GM19438 (cell line): Measurements from ENCODE around the gene MORC1.
"Not testable (repeated sequence)": the region's sequence is repeated elsewhere in the genome, so short reads cannot be mapped to it uniquely, and the experiment has no call there.

Experiments used
- ATAC-seq: cut with Tn5 transposase; IDR thresholded peaks from one replicate; pipeline ENCODE4 v1.9.1; 2021; ENCODE audit warnings: low read depth; ENCODE audit not compliant: unreplicated experiment

MORC1 gene

GRCh38 chr3:109117939-109118338 is at the start of gene MORC1:
TSS of gene MORC1 (minus strand) at chr3:109118134. CDS start at chr3:109118059, 75 bp downstream.
- ATAC-seq, result no peak

GRCh38 chr3:109165905-109166304 is 48.0 kb upstream of the MORC1 start:
- ATAC-seq, result no peak

GRCh38 chr3:109161487-109162123 is 43.7 kb upstream of the MORC1 start:
- no peak for ATAC-seq

GRCh38 chr3:109155828-109156227 is 37.9 kb upstream of the MORC1 start:
- no peak for ATAC-seq

- no peak for ATAC-seq
Measured at GRCh38 chr3:109154979-109155378, 37.0 kb upstream of the MORC1 start.

GRCh38 chr3:109152320-109152719 is 34.4 kb upstream of the MORC1 start:
- ATAC-seq, result no peak

GRCh38 chr3:109149078-109149477 is 31.1 kb upstream of the MORC1 start:
- ATAC-seq, result no peak

GRCh38 chr3:109143646-109144045 is 25.7 kb upstream of the MORC1 start:
- no peak for ATAC-seq

- ATAC-seq, result no peak
Measured at GRCh38 chr3:109140318-109140717, 22.4 kb upstream of the MORC1 start.

GRCh38 chr3:109137761-109138160 is 19.8 kb upstream of the MORC1 start:
- ATAC-seq, result no peak

GRCh38 chr3:109136523-109136922 is 18.6 kb upstream of the MORC1 start, which contains the start of gene C3orf85:
TSS of gene C3orf85 (plus strand) at chr3:109136719. CDS start at chr3:109136848, 129 bp downstream.
- ATAC-seq, result no peak

- not testable (repeated sequence) for ATAC-seq
Measured at GRCh38 chr3:109133474-109133816, 15.5 kb upstream of the MORC1 start.

GRCh38 chr3:109132801-109133473 is 15.0 kb upstream of the MORC1 start:
- ATAC-seq, result no peak

GRCh38 chr3:109131276-109131675 is 13.3 kb upstream of the MORC1 start:
- no peak for ATAC-seq

- ATAC-seq, result no peak
Measured at GRCh38 chr3:109127553-109127952, 9.6 kb upstream of the MORC1 start.

GRCh38 chr3:109125902-109126301 is 8.0 kb upstream of the MORC1 start:
- ATAC-seq, result no peak

GRCh38 chr3:109122690-109123089 is 4.8 kb upstream of the MORC1 start:
- ATAC-seq, result no peak

- ATAC-seq, result no peak
Measured at GRCh38 chr3:109118584-109118983, 650 bp upstream of the MORC1 start.

- no peak for ATAC-seq
Measured at GRCh38 chr3:109116031-109116430, 1.9 kb downstream of the MORC1 start.

GRCh38 chr3:109115451-109115850 is 2.5 kb downstream of the MORC1 start:
- no peak for ATAC-seq

- ATAC-seq, result no peak
Measured at GRCh38 chr3:109114746-109115145, 3.2 kb downstream of the MORC1 start.
